Ovary (tissue), 9 donors: ENCODE data around the gene SKIDA1. TPM values are rescaled to one million over a fixed set of nuclear protein-coding genes. Genes with fewer than 3 reads are reported as not detected.

ENCODE experiments used
- DNase-seq, 5 donors: peaks; one replicate each; pipeline ENCODE4 v3.0.0-alpha.2; 2019 to 2020
- H3K27ac ChIP-seq, 2 donors: fragments of 200-600 bp; one replicate each; pipeline versions ENCODE4 v1.5.1 to v1.8.0; 2019 to 2022
- H3K27me3 ChIP-seq: fragments of 200-600 bp; one replicate; pipeline ENCODE4 v1.8.0; 2022
- H3K36me3 ChIP-seq: fragments of 200-600 bp; sonication (generic); one replicate; pipeline ENCODE4 v1.5.1; 2019
- H3K4me1 ChIP-seq: one replicate; pipeline ENCODE4 v1.8.1; 2013; ENCODE audit warnings: mild to moderate bottlenecking, moderate library complexity; ENCODE audit not compliant: insufficient read depth
- H3K4me3 ChIP-seq: fragments of 200-600 bp; sonication (generic); one replicate; pipeline ENCODE4 v1.5.1; 2017
- H3K9me3 ChIP-seq, 2 donors: fragments of 200-600 bp in 1 of 2; sonication (generic) in 1 of 2; one replicate each; pipeline versions ENCODE4 v1.5.1 to v1.8.1; 2013 to 2019; ENCODE audit warnings: mild to moderate bottlenecking in 1 of 2, moderate library complexity in 1 of 2
- CTCF ChIP-seq, 3 donors: fragments of 450-650 bp in 2 of 3; fragments of 200-600 bp in 1 of 3; IDR thresholded peaks; one replicate each; pipeline versions ENCODE4 v1.5.1 to v1.8.0; 2016 to 2022; ENCODE audit warnings: antibody characterized with exemption in 3 of 3, mild to moderate bottlenecking in 1 of 3
- EP300 ChIP-seq: sonication (generic); formaldehyde crosslinking; IDR thresholded peaks from one replicate; pipeline ENCODE4 v1.6.1; 2017; ENCODE audit warnings: antibody characterized with exemption
- POLR2A ChIP-seq: fragments of 450-650 bp; IDR thresholded peaks from one replicate; pipeline ENCODE4 v1.6.1; 2017; ENCODE audit warnings: antibody characterized with exemption, mild to moderate bottlenecking, moderate library complexity
- WGBS, 3 donors: extraction: QIAGEN DNeasy Blood & Tissue Kit in 1 of 3; methylation state at CpG; one replicate each; pipeline versions ENCODE4 v1.1.5 to v1.1.7; 2013 to 2017; 5-methylcytosine and 5-hydroxymethylcytosine counted together
- intact Hi-C, 4 donors: fragments of 100-400 bp; cut with DNase I; formaldehyde crosslinking; loops; one replicate each; pipeline versions ENCODE4 v1.11.0 to v1.15.1; 2022 to 2023
- polyA plus RNA-seq, 2 donors: library from polyadenylated mRNA; stranded (reverse); fragments of 200-250 nt in 1 of 2; fragments of 350-450 nt in 1 of 2; fragmentation: Illumina TruSeq in 1 of 2; extraction: RNeasy Lipid Tissue Mini Kit (QIAGEN cat#74804) in 1 of 2; gene quantifications; one replicate each; pipeline ENCODE4 v1.2.3, GENCODE V29; 2013 to 2014
- total RNA-seq, 7 donors: library from RNA; depleted of rRNA in 2 of 7; stranded (reverse); fragments of >200 nt in 2 of 7; fragmentation: NEBNext Ultra II Directional in 3 of 7; extraction: Animal tissue kit (Norgen Biotek cat#: 25700) in 3 of 7; gene quantifications; one replicate each; pipeline versions ENCODE4 v1.1.0 to v1.2.4, GENCODE V29; 2016 to 2023
- donor health status: DM: no; HTN: no; CAD: no; lungs with moderate emphysema.
- donor health status: DM: no; HTN: no; CAD: no.
- donor health status: Bipolar disorder and iron deficiency.
- donor health status: DM: yes; HTN: yes; CAD: no.
- donor health status: DM: no; HTN: no; CAD: no.
- donor health status: DM: yes; HTN: yes; CAD: no.

The SKIDA1 gene
- total and polyA plus RNA-seq, 9 donors, result 1.1 to 4.2 (median 3.1) TPM

DNA sequence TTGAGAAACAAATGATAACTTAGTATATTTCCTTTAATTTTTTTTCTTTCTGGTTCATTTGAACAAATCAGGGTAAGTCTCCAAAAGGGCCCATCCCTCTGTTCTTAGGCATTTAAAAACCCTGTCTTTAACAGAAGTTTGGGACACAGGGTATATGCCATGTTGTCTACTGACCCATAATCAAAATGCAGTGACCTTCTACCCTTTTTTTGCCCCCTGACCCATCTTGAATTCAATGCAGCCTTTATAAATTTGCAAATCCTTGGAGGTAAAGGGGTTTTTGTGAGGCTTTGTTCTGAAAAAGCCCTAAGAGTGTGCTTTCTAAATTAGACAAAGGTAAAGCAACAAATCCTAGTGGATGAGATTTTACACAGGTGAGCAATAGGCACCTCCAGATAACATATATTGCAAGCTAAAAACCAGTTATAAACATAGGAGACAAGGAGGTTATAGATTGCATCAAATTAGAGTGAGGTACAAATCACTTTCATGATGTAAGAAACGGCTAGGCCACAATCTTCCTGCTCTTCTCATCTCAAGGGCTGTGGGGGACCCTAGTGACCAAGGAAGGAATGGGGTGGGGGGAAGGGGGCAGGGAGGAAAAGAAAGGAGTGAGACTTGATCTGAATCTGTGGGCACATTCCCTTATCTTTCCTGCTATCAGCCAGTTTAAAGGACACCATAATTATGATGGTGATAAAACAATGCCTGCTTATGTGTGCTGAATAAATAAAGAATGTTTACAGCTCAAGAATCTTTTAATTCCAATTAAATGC lies 2.7 kb downstream of the SKIDA1 start:
- Histone ChIP-seq H3K9me3 (no peaks in the 10 kb centered on the region), H3K4me3 (no peak overlapping the region), H3K27ac (peak overlapping the region in 1 of 2 donors; percentile 100), H3K27me3 (no peaks in the 10 kb centered on the region), H3K4me1 (peaks cover 4% of the 10 kb centered on the region), H3K36me3 (no peaks in the 10 kb centered on the region)
- intact Hi-C loops, result no loop called here
- 67 to 81% (median 78%) methylated on average over 1 of the region's 1 CpG for WGBS, 3 donors
- TF ChIP-seq POLR2A (no peak), CTCF (IDR thresholded peaks at IDR 0.05) (no peak), EP300 (no peak)
- no peak for DNase-seq

GRCh38 chr10:21521751-21522533 lies 3.5 kb downstream of the SKIDA1 start:
- no peaks in the 10 kb centered on the region for H3K36me3 ChIP-seq
- no peak for DNase-seq
- H3K9me3 ChIP-seq, result no peaks in the 10 kb centered on the region
- WGBS, 3 donors, result 75 to 82% (median 80%) methylated on average over 4 of the region's 4 CpGs
- TF ChIP-seq POLR2A (no peak), CTCF (IDR thresholded peaks at IDR 0.05) (no peak), EP300 (no peak)
- no peak overlapping the region for H3K27ac ChIP-seq
- H3K4me1 ChIP-seq, result peaks cover 4% of the 10 kb centered on the region
- intact Hi-C loops, result no loop called here
- no peak overlapping the region for H3K4me3 ChIP-seq
- no peaks in the 10 kb centered on the region for H3K27me3 ChIP-seq

DNA sequence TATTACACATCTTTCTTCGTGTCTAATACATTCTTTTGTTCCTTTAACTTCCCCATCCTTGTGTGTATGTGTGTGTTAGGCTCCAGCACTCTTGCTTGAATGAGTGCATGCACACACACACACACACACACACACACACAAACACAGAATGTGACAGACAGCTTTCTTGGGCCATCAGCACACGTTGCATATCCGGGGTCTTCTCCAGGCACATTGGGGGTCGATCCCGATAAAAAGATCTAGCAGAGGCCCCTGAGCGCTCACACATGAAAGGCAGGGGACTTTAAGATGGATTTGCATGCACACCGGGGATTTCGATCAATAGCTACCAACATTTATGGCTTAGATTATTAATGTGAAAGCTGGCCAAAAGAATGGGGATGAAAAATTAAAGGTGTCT lies 4.5 kb downstream of the SKIDA1 start:
- intact Hi-C loops, result no loop called here
- DNase-seq, result no peak
- Histone ChIP-seq H3K9me3 (no peaks in the 10 kb centered on the region), H3K27ac (peak overlapping the region in 1 of 2 donors; percentile 90), H3K36me3 (no peaks in the 10 kb centered on the region), H3K4me3 (no peak overlapping the region), H3K4me1 (peaks cover 5% of the 10 kb centered on the region), H3K27me3 (no peaks in the 10 kb centered on the region)
- TF ChIP-seq POLR2A (no peak), CTCF (IDR thresholded peaks at IDR 0.05) (no peak), EP300 (no peak)
- WGBS, 3 donors, result 65 to 71% (median 69%) methylated on average over 8 of the region's 8 CpGs

DNA sequence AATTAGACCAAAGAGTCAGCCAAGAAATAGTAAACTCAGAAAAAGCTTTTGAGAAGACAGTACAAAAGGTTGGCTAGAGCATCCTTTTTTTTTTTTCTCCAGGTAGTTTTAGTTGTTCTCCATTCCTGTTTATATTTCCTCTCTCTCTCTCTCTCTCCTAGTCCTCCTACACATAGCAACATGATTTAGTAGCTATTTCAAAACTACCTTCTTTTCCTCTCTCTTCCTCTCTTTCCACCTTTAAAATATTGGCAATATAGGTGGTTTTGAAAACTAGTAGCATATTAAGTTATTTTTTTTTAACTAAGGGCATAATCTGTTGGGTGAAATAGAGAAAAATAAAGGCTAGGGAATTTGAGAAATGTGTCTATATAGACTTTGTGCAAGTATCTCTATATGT lies 5.0 kb downstream of the SKIDA1 start:
- Histone ChIP-seq H3K4me3 (peak overlapping the region; percentile 48), H3K27ac (peak overlapping the region; percentile 81 to 90), H3K36me3 (no peaks in the 10 kb centered on the region), H3K27me3 (no peaks in the 10 kb centered on the region), H3K4me1 (peaks cover 5% of the 10 kb centered on the region), H3K9me3 (no peaks in the 10 kb centered on the region)
- intact Hi-C loops, result no loop called here
- TF ChIP-seq EP300 (no peak), POLR2A (no peak), CTCF (IDR thresholded peaks at IDR 0.05) (no peak)
- no peak for DNase-seq
